Panc1 (cell line): Measurements from ENCODE around the gene FSTL1. TPM values are rescaled to one million over a fixed set of nuclear protein-coding genes. Genes with fewer than 3 reads are reported as not detected.

Source experiments
- ATAC-seq: fragments of 200-7000 bp; cut with Tn5 transposase; 2 replicates; pipeline ENCODE4 v1.9.1; 2020; ENCODE audit warnings: mild to moderate bottlenecking, moderate library complexity
- BruUV-seq: library from RNA; stranded (reverse); fragments of 400-500 nt; replicated peaks from 2 replicates; lab custom pipeline; 2021; lab: Mats Ljungman, UMichigan
- CTCF ChIA-PET: fragments of 300-600 bp; sonication (Branson Sonifier 250); formaldehyde crosslinking; loops from one replicate; lab custom pipeline; 2022; ENCODE audit warnings: antibody characterized with exemption; lab: Charles Lee
- POLR2A ChIA-PET: fragments of 300-600 bp; sonication (Branson Sonifier 250); formaldehyde crosslinking; loops from one replicate; lab custom pipeline; 2022; ENCODE audit warnings: antibody characterized with exemption; lab: Charles Lee
- DNase-seq: peaks from one replicate; pipeline ENCODE4 v3.0.0-alpha.2; 2010; ENCODE audit warnings: low read depth, low spot score
- H3K27ac ChIP-seq: 2 replicates; pipeline ENCODE4 v1.5.1; 2011; ENCODE audit warnings: mild to moderate bottlenecking, low read length, inconsistent platforms
- H3K27me3 ChIP-seq: fragments of 200-500 bp; sonication (Bioruptor generic); 2 replicates; pipeline ENCODE4 v1.6.0; 2014; ENCODE audit warnings: low read length, inconsistent platforms; ENCODE audit not compliant: control insufficient read depth, insufficient read depth
- H3K36me3 ChIP-seq: fragments of 200-500 bp; sonication (Bioruptor generic); 2 replicates; pipeline ENCODE4 v1.5.1; 2014; ENCODE audit warnings: inconsistent platforms, mild to moderate bottlenecking, low read length, moderate library complexity; ENCODE audit not compliant: control insufficient read depth, insufficient read depth
- H3K4me1 ChIP-seq: 2 replicates; pipeline ENCODE4 v1.5.1; 2011; ENCODE audit warnings: inconsistent platforms, mild to moderate bottlenecking, low read length, moderate library complexity; ENCODE audit not compliant: control insufficient read depth, insufficient read depth
- H3K4me3 ChIP-seq, 2 experiments: 2 replicates each; pipeline ENCODE4 v1.5.1; 2011 to 2012; ENCODE audit warnings: low read depth in 2 of 2, low read length in 2 of 2, mild to moderate bottlenecking in 2 of 2, inconsistent platforms in 1 of 2, moderate library complexity in 1 of 2
- H3K9me3 ChIP-seq: fragments of 200-500 bp; sonication (Bioruptor generic); 2 replicates; pipeline ENCODE4 v1.5.1; 2014; ENCODE audit warnings: low read depth, mild to moderate bottlenecking, inconsistent platforms, low read length, moderate library complexity; ENCODE audit not compliant: control insufficient read depth, insufficient read depth
- POLR2AphosphoS5 ChIP-seq: IDR thresholded peaks from 2 replicates; pipeline ENCODE4 v1.6.1; 2012; ENCODE audit warnings: mild to moderate bottlenecking, low read depth, low read length, moderate library complexity
- SIN3A ChIP-seq: IDR thresholded peaks from 2 replicates; pipeline ENCODE4 v1.6.1; 2012; ENCODE audit warnings: low read depth, mild to moderate bottlenecking, low read length, moderate library complexity, borderline replicate concordance; ENCODE audit not compliant: insufficient read depth
- TCF7L2 ChIP-seq: IDR thresholded peaks from 2 replicates; pipeline ENCODE4 v1.6.1; 2011; ENCODE audit warnings: mild to moderate bottlenecking, low read depth, low read length, inconsistent platforms
- in situ Hi-C: cut with HindIII; loops from 2 replicates; pipeline ENCODE4 v1.10.0; 2016; ENCODE audit warnings: low sequenced_read_pairs, low pct_unique_long_range_greater_than_20kb
- intact Hi-C: fragments of 100-400 bp; cut with micrococcal nuclease; formaldehyde crosslinking; loops from one replicate; pipeline ENCODE4 v1.10.0; 2022; ENCODE audit not compliant: unreplicated experiment
- total RNA-seq: library from RNA; stranded (reverse); gene quantifications from one replicate; pipeline ENCODE4 v1.2.1, GENCODE V29; 2021; ENCODE audit not compliant: unreplicated experiment
- TF ChIP-seq, protein P1 (sequence below): fragments of 450-650 bp; IDR thresholded peaks from 2 replicates; pipeline ENCODE4 v1.5.1; 2017; ENCODE audit warnings: mild to moderate bottlenecking
- TF ChIP-seq, protein P2 (sequence below), 2 experiments: IDR thresholded peaks; 2 replicates each; pipeline ENCODE4 v1.6.1; 2011 to 2012; ENCODE audit warnings: low read depth in 2 of 2, control low read depth in 1 of 2, low read length in 1 of 2, mild to moderate bottlenecking in 1 of 2, moderate library complexity in 1 of 2; ENCODE audit not compliant: insufficient read depth in 1 of 2

FSTL1 gene
- total RNA-seq, 1 experiment from 2014 or later = 9.2 TPM

DNA sequence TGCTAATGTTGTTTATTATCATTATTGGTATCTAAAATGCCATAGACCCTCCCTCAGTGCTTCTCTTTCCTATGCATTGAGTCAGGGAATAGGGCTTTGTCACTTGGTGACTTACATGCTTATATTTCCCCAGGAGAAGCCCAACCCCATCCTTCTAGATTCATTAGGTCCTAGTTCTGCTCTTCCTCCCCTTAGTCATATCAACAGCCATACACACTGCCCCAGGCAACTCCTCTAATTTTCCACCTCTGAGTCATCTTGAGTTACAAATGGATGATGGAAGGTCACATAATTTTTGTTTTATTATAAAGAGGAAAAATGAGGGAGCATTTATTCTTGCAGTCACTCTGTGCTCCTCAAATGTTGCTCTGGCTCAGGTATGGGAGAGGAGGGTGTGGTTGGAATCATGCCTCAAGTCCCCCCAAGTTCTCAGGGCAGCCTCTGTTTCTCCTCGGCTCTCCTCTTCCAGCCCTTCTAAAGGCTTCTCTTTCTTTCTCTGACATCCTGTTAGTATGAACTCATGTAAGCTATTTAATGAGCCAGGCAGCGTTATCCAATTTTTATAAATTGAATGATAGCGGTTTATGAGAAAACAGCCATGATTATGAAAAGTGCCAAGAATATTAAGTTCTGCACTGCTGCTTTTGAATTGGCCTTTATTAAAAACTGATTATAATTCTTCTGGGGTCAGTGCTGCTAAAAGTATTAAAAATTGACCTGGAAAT is 45.6 kb upstream of the FSTL1 start:
- Histone ChIP-seq H3K36me3 (no peaks in the 10 kb centered on the region), H3K27me3 (no peaks in the 10 kb centered on the region; the same call in 1 of the 2 replicates), H3K27ac (no peak overlapping the region), H3K9me3 (peaks cover 7% of the 10 kb centered on the region; the same call in 1 of the 2 replicates), H3K4me1 (no peaks in the 10 kb centered on the region), H3K4me3 (no peak overlapping the region)
- BruUV-seq = no TSS peak
- ChIA-PET POLR2A (no interaction called here), CTCF (no interaction called here)
- no peak for DNase-seq
- in situ Hi-C loops = no loop called here
- TF ChIP-seq POLR2AphosphoS5 (no peak), TCF7L2 (no peak), SIN3A (no peak)
- TF ChIP-seq, protein P1, sequence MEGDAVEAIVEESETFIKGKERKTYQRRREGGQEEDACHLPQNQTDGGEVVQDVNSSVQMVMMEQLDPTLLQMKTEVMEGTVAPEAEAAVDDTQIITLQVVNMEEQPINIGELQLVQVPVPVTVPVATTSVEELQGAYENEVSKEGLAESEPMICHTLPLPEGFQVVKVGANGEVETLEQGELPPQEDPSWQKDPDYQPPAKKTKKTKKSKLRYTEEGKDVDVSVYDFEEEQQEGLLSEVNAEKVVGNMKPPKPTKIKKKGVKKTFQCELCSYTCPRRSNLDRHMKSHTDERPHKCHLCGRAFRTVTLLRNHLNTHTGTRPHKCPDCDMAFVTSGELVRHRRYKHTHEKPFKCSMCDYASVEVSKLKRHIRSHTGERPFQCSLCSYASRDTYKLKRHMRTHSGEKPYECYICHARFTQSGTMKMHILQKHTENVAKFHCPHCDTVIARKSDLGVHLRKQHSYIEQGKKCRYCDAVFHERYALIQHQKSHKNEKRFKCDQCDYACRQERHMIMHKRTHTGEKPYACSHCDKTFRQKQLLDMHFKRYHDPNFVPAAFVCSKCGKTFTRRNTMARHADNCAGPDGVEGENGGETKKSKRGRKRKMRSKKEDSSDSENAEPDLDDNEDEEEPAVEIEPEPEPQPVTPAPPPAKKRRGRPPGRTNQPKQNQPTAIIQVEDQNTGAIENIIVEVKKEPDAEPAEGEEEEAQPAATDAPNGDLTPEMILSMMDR = no peak
- TF ChIP-seq, protein P2, sequence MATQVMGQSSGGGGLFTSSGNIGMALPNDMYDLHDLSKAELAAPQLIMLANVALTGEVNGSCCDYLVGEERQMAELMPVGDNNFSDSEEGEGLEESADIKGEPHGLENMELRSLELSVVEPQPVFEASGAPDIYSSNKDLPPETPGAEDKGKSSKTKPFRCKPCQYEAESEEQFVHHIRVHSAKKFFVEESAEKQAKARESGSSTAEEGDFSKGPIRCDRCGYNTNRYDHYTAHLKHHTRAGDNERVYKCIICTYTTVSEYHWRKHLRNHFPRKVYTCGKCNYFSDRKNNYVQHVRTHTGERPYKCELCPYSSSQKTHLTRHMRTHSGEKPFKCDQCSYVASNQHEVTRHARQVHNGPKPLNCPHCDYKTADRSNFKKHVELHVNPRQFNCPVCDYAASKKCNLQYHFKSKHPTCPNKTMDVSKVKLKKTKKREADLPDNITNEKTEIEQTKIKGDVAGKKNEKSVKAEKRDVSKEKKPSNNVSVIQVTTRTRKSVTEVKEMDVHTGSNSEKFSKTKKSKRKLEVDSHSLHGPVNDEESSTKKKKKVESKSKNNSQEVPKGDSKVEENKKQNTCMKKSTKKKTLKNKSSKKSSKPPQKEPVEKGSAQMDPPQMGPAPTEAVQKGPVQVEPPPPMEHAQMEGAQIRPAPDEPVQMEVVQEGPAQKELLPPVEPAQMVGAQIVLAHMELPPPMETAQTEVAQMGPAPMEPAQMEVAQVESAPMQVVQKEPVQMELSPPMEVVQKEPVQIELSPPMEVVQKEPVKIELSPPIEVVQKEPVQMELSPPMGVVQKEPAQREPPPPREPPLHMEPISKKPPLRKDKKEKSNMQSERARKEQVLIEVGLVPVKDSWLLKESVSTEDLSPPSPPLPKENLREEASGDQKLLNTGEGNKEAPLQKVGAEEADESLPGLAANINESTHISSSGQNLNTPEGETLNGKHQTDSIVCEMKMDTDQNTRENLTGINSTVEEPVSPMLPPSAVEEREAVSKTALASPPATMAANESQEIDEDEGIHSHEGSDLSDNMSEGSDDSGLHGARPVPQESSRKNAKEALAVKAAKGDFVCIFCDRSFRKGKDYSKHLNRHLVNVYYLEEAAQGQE (IDR thresholded peaks at IDR 0.05; ENCODE audit: insufficient read depth in 1 of 2, low read depth in 2 of 2, low read length in 1 of 2) = no peak
- intact Hi-C loops = no loop called here
- ATAC-seq = no peak; the same call in 1 of the 2 replicates

DNA sequence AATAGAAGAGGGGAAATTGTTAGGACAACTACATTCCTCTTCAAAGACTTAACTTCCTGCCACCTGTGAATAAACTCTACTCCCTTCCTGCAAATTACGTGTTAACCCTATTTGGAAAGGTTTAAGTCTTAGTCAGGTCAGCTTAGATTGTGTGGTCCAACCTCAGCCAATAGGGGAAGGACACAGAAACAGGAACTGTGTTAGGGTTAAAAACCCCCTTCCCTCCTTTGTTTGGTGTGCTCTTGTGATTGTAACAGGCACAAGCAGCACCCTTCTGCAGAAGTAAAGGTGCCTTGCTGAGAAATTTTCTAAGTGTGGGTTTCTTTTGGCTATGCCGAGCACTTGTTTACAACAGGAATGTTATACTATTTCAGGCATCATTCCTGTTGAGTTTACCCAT is 45.0 kb upstream of the FSTL1 start:
- TF ChIP-seq POLR2AphosphoS5 (no peak), SIN3A (no peak), TCF7L2 (no peak)
- TF ChIP-seq, protein P1 = no peak
- TF ChIP-seq, protein P2 (IDR thresholded peaks at IDR 0.05; ENCODE audit: insufficient read depth in 1 of 2, low read depth in 2 of 2, low read length in 1 of 2) = no peak
- intact Hi-C loops (no loop called here), in situ Hi-C loops (no loop called here)
- Histone ChIP-seq H3K36me3 (no peaks in the 10 kb centered on the region), H3K4me3 (no peak overlapping the region), H3K4me1 (no peaks in the 10 kb centered on the region), H3K27me3 (no peaks in the 10 kb centered on the region; the same call in 1 of the 2 replicates), H3K9me3 (peaks cover 7% of the 10 kb centered on the region; the same call in 1 of the 2 replicates), H3K27ac (no peak overlapping the region)
- POLR2A ChIA-PET = no interaction called here
- ATAC-seq (no peak), DNase-seq (no peak)
- no TSS peak for BruUV-seq
- CTCF ChIA-PET = no interaction called here
